ENCODE data around the gene EMB.
"Not testable (repeated sequence)": the region's sequence is repeated elsewhere in the genome, so short reads cannot be mapped to it uniquely, and the experiment has no call there.

Gene EMB

GRCh38 chr5:50447941-50448340 is 6.9 kb upstream of the EMB start:
- in situ Hi-C loops (cut with HindIII; ENCODE audit: low sequenced_read_pairs): no loop called here
- no peak for DNase-seq (ENCODE audit: low read depth, low spot score)
- H3K4me3 ChIP-seq (ENCODE audit: low read depth, low read length): no peak overlapping the region
- TF ChIP-seq CTCF (IDR thresholded peaks at IDR 0.05; ENCODE audit: low read depth, low read length): no peak

GRCh38 chr5:50447228-50447627 is 6.1 kb upstream of the EMB start:
- H3K4me3 ChIP-seq (ENCODE audit: low read depth, low read length): no peak overlapping the region
- no peak for DNase-seq (ENCODE audit: low read depth, low spot score)
- no peak for TF ChIP-seq CTCF (IDR thresholded peaks at IDR 0.05; ENCODE audit: low read depth, low read length)
- in situ Hi-C loops (cut with HindIII; ENCODE audit: low sequenced_read_pairs): no loop called here

GRCh38 chr5:50445296-50445949 is 4.3 kb upstream of the EMB start:
- no peak overlapping the region for H3K4me3 ChIP-seq (ENCODE audit: low read depth, low read length)
- no peak for DNase-seq (ENCODE audit: low read depth, low spot score)
- in situ Hi-C loops (cut with HindIII; ENCODE audit: low sequenced_read_pairs): no loop called here
- no peak for TF ChIP-seq CTCF (IDR thresholded peaks at IDR 0.05; ENCODE audit: low read depth, low read length)

GRCh38 chr5:50442559-50443539 is 1.8 kb upstream of the EMB start:
- H3K4me3 ChIP-seq (ENCODE audit: low read depth, low read length); DNase-seq (ENCODE audit: low read depth, low spot score); in situ Hi-C loops (cut with HindIII; ENCODE audit: low sequenced_read_pairs): not testable (repeated sequence)

- in situ Hi-C loops (cut with HindIII; ENCODE audit: low sequenced_read_pairs): no loop called here
- peak; percentile 1 for DNase-seq (ENCODE audit: low read depth, low spot score)
- peak overlapping the region; percentile 38 for H3K4me3 ChIP-seq (ENCODE audit: low read depth, low read length)
- no peak for TF ChIP-seq CTCF (IDR thresholded peaks at IDR 0.05; ENCODE audit: low read depth, low read length)
These were observed 436 bp upstream of the EMB start for GRCh38 chr5:50441493-50441955.

GRCh38 chr5:50439221-50439620 is 1.9 kb downstream of the EMB start:
- TF ChIP-seq CTCF (IDR thresholded peaks at IDR 0.05; ENCODE audit: low read depth, low read length): no peak
- no peak overlapping the region for H3K4me3 ChIP-seq (ENCODE audit: low read depth, low read length)
- in situ Hi-C loops (cut with HindIII; ENCODE audit: low sequenced_read_pairs): no loop called here
- DNase-seq (ENCODE audit: low read depth, low spot score): no peak

- in situ Hi-C loops (cut with HindIII; ENCODE audit: low sequenced_read_pairs); DNase-seq (ENCODE audit: low read depth, low spot score); H3K4me3 ChIP-seq (ENCODE audit: low read depth, low read length): not testable (repeated sequence)
These were observed 3.0 kb downstream of the EMB start for GRCh38 chr5:50438060-50438459.

All from astrocyte of the spinal cord (primary cell).